Suppressor macrophage treated with lipopolysaccharide for 4 hours (primary cell): ENCODE data around the gene GPRASP2.

Experiments used
- DNase-seq: peaks from one replicate; pipeline ENCODE4 v3.0.0-alpha.2; 2020

The GPRASP2 gene

DNA sequence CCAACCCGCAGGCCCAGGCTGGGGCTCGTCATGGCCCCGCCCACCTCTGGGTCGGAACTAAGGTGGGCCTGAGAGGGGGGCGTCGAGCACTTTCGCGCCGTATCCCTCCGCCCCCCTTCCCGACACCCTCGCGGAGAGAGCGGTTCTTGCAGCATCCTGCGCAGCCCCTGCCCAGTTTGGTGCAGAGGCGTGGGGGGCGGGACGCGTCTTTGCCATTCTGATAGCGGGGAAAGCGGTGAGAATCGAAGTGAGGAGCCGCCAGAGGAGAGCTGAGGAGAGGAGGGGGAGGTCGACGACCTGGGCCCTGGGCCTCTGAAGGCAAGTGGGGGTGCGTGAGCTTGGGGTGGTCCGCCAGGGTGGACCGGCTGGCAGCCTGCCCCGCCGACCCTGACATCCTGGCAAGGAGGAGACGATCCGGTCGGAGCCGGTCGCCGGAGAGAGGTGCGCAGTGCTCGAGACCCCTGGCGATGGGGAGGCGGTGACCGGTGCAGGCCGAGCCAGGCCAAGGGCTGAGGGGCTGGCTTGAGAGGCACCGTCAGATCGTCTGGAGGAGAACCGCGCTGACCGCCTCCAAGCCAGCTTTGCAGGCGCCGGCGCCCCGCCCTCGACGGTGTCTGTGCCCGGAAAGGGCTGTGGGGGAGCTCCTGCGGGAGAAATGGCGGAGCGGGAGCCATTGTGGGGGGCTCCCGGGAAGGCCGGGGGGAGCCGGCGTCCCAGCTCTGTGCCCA is 33.8 kb downstream of the GPRASP2 start:
- peak; percentile 4 for DNase-seq

DNA sequence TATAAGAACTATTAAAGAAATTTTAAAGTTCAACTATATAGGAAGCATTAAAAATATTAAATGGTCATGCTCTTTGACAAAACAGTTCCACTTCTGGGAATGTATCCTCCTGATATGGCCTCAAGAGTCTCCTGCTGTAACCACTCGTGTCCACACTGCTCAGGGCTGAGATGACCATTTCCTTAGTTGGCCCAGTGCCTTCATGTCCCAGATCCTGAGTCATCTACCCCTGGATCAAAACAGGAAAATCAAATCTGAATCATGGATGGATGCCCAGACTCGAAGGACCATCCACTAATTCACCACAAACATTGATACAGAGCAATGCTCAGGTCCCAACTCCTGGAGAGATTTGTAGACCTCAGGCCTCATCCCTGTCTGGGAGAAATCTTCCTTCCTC is 53.0 kb downstream of the GPRASP2 start:
- no peak for DNase-seq

DNA sequence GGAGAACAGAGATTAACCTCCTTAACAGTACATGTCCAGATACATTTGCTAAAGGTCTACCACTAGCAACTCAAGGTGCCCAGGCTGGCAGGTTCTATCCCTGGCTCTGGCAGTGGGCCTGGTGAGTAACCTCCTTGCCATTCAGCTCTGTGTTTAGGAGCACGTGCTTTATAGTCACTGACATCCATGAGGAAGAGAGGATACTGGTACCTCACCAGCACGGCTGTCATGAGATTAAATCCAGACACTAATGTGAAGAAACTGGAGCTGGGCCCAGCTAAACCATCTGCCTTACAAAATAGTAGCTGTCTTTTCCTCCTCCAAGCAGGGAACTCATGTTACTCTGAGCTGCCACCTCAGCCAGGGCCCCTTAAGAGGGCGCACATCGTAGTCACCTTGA is 53.6 kb downstream of the GPRASP2 start:
- DNase-seq: no peak

DNA sequence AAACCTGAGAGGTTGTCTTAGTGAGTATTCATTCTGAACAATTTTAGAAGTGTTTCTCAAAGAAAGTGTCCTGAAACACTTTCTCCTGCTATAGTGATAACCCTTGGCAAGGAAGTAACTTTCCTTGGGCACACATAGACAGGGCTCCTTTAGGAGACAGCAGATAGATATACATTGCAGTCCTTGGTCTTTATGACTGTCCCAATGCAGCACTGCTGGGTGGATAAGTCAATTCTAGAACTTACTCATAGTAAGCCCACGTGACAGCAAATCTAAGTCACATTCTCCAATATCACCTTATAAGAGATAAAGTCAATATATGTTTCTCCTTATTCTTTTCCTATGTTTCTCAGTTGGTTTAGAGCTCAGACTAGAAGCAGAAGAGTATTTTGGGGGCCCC is 55.0 kb downstream of the GPRASP2 start:
- no peak for DNase-seq
